CD4-positive, alpha-beta T cell treated with Interleukin-6 for 4 hours (primary cell): ENCODE measurements around the gene MRPL10.

Experiments
- DNase-seq: peaks from one replicate; pipeline ENCODE4 v3.0.0-alpha.2; 2020; ENCODE audit warnings: mixed read lengths

MRPL10 gene

GRCh38 chr17:47857551-47858455 is 26.5 kb upstream of the MRPL10 start:
- no peak for DNase-seq

- no peak for DNase-seq
Observed at GRCh38 chr17:47856830-47857229, 25.5 kb upstream of the MRPL10 start.

GRCh38 chr17:47855737-47856136 is 24.4 kb upstream of the MRPL10 start:
- DNase-seq, result no peak

- DNase-seq, result no peak
Observed at GRCh38 chr17:47853616-47854015, 22.3 kb upstream of the MRPL10 start.

GRCh38 chr17:47852113-47852949 is 21.0 kb upstream of the MRPL10 start:
- DNase-seq, result no peak

GRCh38 chr17:47851764-47852112 is 20.4 kb upstream of the MRPL10 start:
- no peak for DNase-seq

- DNase-seq, result peak; percentile 85
Observed at GRCh38 chr17:47850692-47851573, 19.6 kb upstream of the MRPL10 start, which contains the start of gene SP6. Gene SP6, minus strand, starts transcription at chr17:47851163. Its CDS starts 2,734 bp downstream, at chr17:47848429.

GRCh38 chr17:47850373-47850691 is 19.0 kb upstream of the MRPL10 start:
- no peak for DNase-seq

- no peak for DNase-seq
Observed at GRCh38 chr17:47848198-47848513, 16.8 kb upstream of the MRPL10 start.

GRCh38 chr17:47847341-47848197 is 16.2 kb upstream of the MRPL10 start:
- DNase-seq, result peak; percentile 48

- DNase-seq, result no peak
Observed at GRCh38 chr17:47846716-47847340, 15.5 kb upstream of the MRPL10 start.

- no peak for DNase-seq
Observed at GRCh38 chr17:47845716-47846075, 14.4 kb upstream of the MRPL10 start.

- no peak for DNase-seq
Observed at GRCh38 chr17:47844814-47845715, 13.7 kb upstream of the MRPL10 start.

- DNase-seq, result no peak
Observed at GRCh38 chr17:47844227-47844626, 12.9 kb upstream of the MRPL10 start.

GRCh38 chr17:47843391-47843730 is 12.0 kb upstream of the MRPL10 start:
- DNase-seq, result no peak

- DNase-seq, result no peak
Observed at GRCh38 chr17:47841488-47842291, 10.3 kb upstream of the MRPL10 start.

- DNase-seq, result peak; percentile 88
Observed at GRCh38 chr17:47840742-47841487, 9.6 kb upstream of the MRPL10 start, which contains the start of gene SCRN2. Gene SCRN2, minus strand, starts transcription at chr17:47841273. Its CDS starts 430 bp downstream, at chr17:47840843.

- no peak for DNase-seq
Observed at GRCh38 chr17:47840001-47840741, 8.8 kb upstream of the MRPL10 start.
